GM21619 (cell line): Measurements from ENCODE around the gene TEAD1.

Experiments
- ATAC-seq: cut with Tn5 transposase; IDR thresholded peaks from one replicate; pipeline ENCODE4 v1.9.1; 2021; ENCODE audit not compliant: unreplicated experiment

The TEAD1 gene

GRCh38 chr11:12705874-12706273 is 31.7 kb downstream of the TEAD1 start:
- ATAC-seq, result no peak

GRCh38 chr11:12706545-12707499 is 32.6 kb downstream of the TEAD1 start:
- no peak for ATAC-seq

GRCh38 chr11:12707500-12707880 is 33.3 kb downstream of the TEAD1 start:
- no peak for ATAC-seq

- no peak for ATAC-seq
These were observed 37.3 kb downstream of the TEAD1 start for GRCh38 chr11:12711496-12711895.

GRCh38 chr11:12712132-12712531 is 37.9 kb downstream of the TEAD1 start:
- ATAC-seq, result no peak

- ATAC-seq, result no peak
These were observed 40.9 kb downstream of the TEAD1 start for GRCh38 chr11:12715131-12715530.

GRCh38 chr11:12715941-12716340 is 41.7 kb downstream of the TEAD1 start:
- ATAC-seq, result no peak

- ATAC-seq, result no peak
These were observed 42.6 kb downstream of the TEAD1 start for GRCh38 chr11:12716816-12717215.

- ATAC-seq, result peak; percentile 88
These were observed 43.6 kb downstream of the TEAD1 start for GRCh38 chr11:12717851-12718291.

- ATAC-seq, result no peak
These were observed 45.0 kb downstream of the TEAD1 start for GRCh38 chr11:12719221-12719620.

- no peak for ATAC-seq
These were observed 47.8 kb downstream of the TEAD1 start for GRCh38 chr11:12721816-12722604.

- no peak for ATAC-seq
These were observed 49.4 kb downstream of the TEAD1 start for GRCh38 chr11:12723421-12724300.

GRCh38 chr11:12724301-12725054 is 50.3 kb downstream of the TEAD1 start:
- ATAC-seq, result no peak

- ATAC-seq, result no peak
These were observed 51.0 kb downstream of the TEAD1 start for GRCh38 chr11:12725055-12725862.

GRCh38 chr11:12725863-12726682 is 51.9 kb downstream of the TEAD1 start:
- ATAC-seq, result no peak

GRCh38 chr11:12727563-12728211 is 53.5 kb downstream of the TEAD1 start:
- ATAC-seq, result no peak

GRCh38 chr11:12728417-12728816 is 54.2 kb downstream of the TEAD1 start:
- no peak for ATAC-seq

GRCh38 chr11:12729941-12730340 is 55.7 kb downstream of the TEAD1 start:
- no peak for ATAC-seq
